ENCODE results near the gene SIN3A.

DNA sequence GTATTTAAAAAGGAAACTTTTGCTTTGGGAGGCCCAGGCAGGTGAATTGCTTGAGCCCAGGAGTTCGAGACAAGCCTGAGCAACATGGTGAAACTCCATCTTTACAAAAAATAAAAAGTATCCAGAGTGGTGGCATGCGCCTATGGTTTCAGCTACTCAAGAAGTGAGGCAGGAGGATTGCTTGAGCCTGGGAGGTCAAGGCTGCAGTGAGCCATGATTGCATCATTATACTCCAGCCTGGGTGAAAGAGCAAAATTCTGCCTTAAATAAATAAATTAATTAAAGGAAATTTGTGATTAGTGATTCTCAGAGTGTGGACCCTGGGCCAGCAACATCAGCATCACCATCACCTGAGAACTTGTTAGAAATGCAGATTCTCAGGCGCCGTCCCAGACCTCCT is 125.6 kb downstream of the SIN3A start:
- no peak for TF ChIP-seq EZH2 (IDR thresholded peaks at IDR 0.05; ENCODE audit: insufficient read depth, low read length)
- TF ChIP-seq, protein P1, sequence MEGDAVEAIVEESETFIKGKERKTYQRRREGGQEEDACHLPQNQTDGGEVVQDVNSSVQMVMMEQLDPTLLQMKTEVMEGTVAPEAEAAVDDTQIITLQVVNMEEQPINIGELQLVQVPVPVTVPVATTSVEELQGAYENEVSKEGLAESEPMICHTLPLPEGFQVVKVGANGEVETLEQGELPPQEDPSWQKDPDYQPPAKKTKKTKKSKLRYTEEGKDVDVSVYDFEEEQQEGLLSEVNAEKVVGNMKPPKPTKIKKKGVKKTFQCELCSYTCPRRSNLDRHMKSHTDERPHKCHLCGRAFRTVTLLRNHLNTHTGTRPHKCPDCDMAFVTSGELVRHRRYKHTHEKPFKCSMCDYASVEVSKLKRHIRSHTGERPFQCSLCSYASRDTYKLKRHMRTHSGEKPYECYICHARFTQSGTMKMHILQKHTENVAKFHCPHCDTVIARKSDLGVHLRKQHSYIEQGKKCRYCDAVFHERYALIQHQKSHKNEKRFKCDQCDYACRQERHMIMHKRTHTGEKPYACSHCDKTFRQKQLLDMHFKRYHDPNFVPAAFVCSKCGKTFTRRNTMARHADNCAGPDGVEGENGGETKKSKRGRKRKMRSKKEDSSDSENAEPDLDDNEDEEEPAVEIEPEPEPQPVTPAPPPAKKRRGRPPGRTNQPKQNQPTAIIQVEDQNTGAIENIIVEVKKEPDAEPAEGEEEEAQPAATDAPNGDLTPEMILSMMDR (IDR thresholded peaks at IDR 0.05; ENCODE audit: insufficient read depth, low read depth, low read length), result no peak
